AG09319 (cell line): ENCODE data around the gene SPINDOC.
"Not testable (repeated sequence)": the region's sequence is repeated elsewhere in the genome, so short reads cannot be mapped to it uniquely, and the experiment has no call there.

Experiments
- DNase-seq: peaks from one replicate; pipeline ENCODE4 v3.0.0-alpha.2; 2010; ENCODE audit warnings: low read depth; ENCODE audit errors: extremely low read depth
- TF ChIP-seq, protein P1 (sequence below): IDR thresholded peaks from 2 replicates; pipeline ENCODE4 v1.5.1; 2011; ENCODE audit warnings: low read depth, mild to moderate bottlenecking, inconsistent platforms, low read length, moderate library complexity

The SPINDOC gene

DNA sequence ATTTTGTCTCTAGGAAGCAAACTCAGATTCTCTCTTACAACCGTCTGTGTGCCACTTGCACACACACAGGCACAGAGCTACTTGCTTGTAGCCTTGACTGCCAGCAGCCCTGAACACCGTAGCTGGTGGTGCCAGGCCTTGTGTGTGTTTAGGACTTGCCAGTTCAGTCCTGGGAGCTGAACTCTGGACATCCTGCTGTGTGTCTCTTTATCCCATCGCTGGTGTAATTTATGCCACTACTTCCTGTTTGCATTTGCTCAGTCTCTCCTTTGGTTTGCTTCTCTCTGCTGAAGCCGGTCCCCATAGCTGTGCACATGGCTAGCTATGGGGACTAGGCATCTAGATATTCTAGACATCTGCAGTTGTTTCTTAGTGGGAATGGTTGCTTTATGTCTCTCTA, 49.7 kb downstream of the SPINDOC start:
- TF ChIP-seq, protein P1, sequence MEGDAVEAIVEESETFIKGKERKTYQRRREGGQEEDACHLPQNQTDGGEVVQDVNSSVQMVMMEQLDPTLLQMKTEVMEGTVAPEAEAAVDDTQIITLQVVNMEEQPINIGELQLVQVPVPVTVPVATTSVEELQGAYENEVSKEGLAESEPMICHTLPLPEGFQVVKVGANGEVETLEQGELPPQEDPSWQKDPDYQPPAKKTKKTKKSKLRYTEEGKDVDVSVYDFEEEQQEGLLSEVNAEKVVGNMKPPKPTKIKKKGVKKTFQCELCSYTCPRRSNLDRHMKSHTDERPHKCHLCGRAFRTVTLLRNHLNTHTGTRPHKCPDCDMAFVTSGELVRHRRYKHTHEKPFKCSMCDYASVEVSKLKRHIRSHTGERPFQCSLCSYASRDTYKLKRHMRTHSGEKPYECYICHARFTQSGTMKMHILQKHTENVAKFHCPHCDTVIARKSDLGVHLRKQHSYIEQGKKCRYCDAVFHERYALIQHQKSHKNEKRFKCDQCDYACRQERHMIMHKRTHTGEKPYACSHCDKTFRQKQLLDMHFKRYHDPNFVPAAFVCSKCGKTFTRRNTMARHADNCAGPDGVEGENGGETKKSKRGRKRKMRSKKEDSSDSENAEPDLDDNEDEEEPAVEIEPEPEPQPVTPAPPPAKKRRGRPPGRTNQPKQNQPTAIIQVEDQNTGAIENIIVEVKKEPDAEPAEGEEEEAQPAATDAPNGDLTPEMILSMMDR: no peak
- no peak for DNase-seq

DNA sequence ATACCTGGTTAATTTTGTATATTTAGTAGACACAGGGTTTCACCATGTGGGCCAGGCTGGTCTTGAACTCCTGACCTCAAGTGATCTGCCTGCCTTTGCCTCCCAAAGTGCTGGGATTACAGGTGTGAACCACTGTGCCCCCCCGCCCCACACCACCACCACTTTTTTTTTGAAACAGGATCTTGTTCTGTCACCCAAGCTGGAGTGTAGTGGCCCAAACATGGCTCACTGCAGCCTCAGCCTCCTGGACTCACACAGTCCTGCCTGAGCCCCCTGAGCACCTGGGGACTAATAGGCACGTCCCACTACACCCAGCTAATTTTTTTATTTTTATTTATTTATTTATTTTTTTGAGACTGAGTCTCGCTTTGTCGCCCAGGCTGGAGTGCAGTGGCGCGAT, 50.4 kb downstream of the SPINDOC start:
- not testable (repeated sequence) for DNase-seq

DNA sequence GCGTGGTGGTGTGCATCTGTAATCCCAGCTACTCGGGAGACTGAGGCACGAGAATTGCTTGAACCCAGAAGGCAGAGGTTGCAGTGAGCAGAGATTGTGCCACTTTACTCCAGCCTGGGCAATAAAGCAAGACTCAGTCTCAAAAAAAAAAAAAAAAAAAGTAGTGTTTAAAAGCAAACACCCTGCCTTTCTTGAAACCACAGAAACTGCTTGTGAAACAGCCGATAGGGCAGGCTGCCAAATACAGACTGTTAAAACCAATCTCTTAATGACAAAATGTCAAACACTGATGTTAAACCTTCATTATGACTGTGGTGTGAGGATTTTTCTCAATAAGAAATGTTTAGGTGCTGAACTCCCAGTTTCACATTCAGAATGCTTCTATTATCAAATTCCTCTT, 53.0 kb downstream of the SPINDOC start:
- DNase-seq: no peak
- TF ChIP-seq, protein P1: no peak

DNA sequence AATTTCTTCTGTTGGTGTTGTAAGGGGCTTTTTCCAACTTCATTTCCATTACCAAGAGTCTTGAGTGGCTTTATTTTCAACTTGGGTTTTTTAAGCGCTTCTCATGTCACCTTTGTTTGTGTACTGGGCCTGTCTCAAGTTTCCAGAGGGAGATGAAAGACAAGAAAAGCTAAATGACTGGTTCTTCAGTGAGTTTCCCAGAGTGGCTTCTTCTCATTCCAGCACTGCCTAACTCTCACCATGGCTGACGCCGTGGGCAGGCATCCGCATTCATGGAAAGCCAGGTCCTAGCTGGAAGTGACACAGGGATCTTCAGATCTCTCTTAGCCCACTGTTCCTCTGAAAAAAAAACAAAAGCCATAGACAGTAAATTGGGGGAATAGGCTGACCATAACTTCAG, 54.3 kb downstream of the SPINDOC start:
- TF ChIP-seq, protein P1: no peak
- DNase-seq: no peak

DNA sequence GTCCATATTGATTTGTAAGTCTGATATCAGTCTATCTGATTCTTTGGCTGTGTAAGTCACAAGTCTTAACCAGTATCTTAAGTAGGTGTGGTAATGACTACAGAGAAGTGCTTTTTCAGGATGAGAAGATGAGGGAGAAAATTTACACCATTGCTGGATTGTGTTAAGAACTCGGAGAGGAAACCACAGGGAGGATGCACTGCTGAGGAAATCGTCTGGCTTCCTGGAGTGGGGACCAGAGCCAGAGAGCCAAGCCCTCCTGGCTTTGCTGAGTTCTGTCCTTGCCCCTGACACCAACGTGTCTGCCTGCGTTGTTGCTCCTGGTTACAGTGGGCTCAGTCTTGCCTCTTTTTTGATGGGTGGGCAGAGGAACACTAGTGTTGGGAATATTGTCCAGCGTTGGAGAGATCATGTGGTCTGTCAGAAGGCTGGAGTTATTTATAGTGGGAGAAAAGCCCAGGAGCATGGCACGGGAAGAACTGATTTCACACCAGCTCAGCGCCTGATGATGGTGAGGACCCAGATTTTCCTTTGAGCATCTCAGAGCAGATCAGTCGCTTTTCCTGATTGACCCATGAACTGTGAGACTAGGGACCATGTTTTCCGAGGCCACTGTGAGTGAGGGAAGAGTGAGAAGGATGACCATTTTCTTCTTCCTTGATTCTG, 55.3 kb downstream of the SPINDOC start:
- TF ChIP-seq, protein P1: no peak
- DNase-seq: no peak

DNA sequence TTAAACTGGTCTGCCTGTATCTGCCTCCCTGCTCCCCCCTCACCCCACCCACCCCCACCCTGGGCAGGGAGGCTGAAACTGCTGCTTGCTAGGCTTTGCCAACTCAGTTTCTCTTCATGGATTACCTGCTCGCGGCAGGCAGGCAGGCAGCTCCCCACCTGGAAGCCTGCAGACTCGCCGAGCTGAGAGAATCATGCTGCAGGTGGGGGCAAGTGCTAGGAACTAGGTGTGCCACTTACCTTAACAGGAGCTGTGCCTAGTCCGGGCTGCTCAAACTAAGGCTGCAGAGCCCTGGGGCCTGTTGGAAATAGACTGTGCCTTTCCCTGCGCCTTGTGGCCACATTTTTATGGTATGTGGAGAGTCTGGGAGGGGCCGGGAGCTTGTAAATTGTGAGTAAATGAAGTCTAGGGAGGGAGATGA, 55.9 kb downstream of the SPINDOC start:
- DNase-seq: no peak
- TF ChIP-seq, protein P1: no peak

DNA sequence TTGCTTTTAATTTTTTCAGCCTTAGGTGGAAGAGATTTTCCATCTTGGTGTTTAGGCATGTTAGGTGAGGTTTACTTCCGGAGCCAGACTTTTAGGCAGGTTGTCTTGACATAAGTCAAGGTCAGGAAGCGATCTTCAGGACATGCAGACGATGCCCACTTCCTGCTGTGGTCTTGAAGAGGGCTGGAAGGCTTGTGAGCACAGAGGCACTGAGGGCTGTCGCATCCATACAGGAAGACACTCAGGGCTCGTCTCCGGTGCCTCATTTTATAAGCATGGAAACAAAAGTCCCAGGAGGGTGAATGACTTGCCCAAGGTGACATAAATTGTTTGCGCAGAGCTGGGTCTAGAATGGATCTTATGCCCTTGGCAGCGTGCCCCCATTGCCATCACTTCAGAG, 56.4 kb downstream of the SPINDOC start:
- TF ChIP-seq, protein P1: no peak
- DNase-seq: no peak
